Lower leg skin (tissue), 4 donors: ENCODE results near the gene PGAM2. TPM values are rescaled to one million over a fixed set of nuclear protein-coding genes. Genes with fewer than 3 reads are reported as not detected.

Source experiments
- DNase-seq, 2 donors: peaks; one replicate each; pipeline ENCODE4 v3.0.0-alpha.2; 2019; ENCODE audit warnings: low spot score in 2 of 2
- H3K4me3 ChIP-seq: fragments of 200-600 bp; sonication (generic); 2 replicates; pipeline ENCODE4 v1.5.1; 2017; ENCODE audit warnings: mild to moderate bottlenecking, low read depth; ENCODE audit not compliant: poor library complexity, severe bottlenecking
- POLR2A ChIP-seq, 2 donors: fragments of 450-650 bp; IDR thresholded peaks; one replicate each; pipeline ENCODE4 v1.6.1; 2016 to 2017; ENCODE audit warnings: antibody characterized with exemption in 2 of 2, mild to moderate bottlenecking in 1 of 2, moderate library complexity in 1 of 2
- WGBS, 2 donors: methylation state at CpG; one replicate each; pipeline ENCODE4 v1.1.5; 2018; 5-methylcytosine and 5-hydroxymethylcytosine counted together
- intact Hi-C: fragments of 100-400 bp; cut with DNase I; formaldehyde crosslinking; loops from one replicate; pipeline ENCODE4 v1.15.0; 2023; ENCODE audit warnings: low total_unique reads
- total RNA-seq, 4 donors: library from RNA; depleted of rRNA; stranded (reverse); fragments of >200 nt; gene quantifications; one replicate each; pipeline ENCODE4 v1.1.0, GENCODE V29; 2016
- TF ChIP-seq, protein P1 (sequence below), 3 donors: fragments of 450-650 bp; IDR thresholded peaks; one replicate each; pipeline ENCODE4 v1.5.1; 2016; ENCODE audit warnings: antibody characterized with exemption in 3 of 3, mild to moderate bottlenecking in 3 of 3, moderate library complexity in 2 of 3

PGAM2 gene
- total RNA-seq, 4 donors from 2014 or later, result 0.75 to 7.9 (median 3.6) TPM

DNA sequence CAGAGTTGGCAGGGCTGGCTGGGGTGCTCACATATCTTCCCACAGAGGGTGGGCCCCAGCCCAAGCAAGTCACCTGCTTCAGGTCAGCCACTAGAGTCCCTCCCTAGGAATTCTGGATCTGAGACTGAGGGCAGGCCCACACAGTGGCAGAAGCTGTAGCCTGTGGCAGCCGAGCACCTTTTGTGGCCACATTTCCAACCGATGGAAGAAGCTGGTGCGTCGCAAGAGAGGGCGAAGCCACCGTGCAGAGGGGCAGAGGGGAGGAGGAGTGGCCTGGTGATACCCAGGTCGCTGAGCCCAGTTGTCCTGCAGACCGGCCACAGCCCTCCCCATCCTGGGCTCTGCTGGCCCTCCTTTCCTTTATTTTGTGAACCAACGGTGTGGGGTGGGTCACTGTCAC lies 11.7 kb upstream of the PGAM2 start:
- no peak overlapping the region for H3K4me3 ChIP-seq
- no peak for DNase-seq
- intact Hi-C loops, result no loop called here
- 79 to 86% methylated on average over 9 of the region's 9 CpGs for WGBS, 2 donors
- no peak for TF ChIP-seq POLR2A (IDR thresholded peaks at IDR 0.05)
- TF ChIP-seq, protein P1, sequence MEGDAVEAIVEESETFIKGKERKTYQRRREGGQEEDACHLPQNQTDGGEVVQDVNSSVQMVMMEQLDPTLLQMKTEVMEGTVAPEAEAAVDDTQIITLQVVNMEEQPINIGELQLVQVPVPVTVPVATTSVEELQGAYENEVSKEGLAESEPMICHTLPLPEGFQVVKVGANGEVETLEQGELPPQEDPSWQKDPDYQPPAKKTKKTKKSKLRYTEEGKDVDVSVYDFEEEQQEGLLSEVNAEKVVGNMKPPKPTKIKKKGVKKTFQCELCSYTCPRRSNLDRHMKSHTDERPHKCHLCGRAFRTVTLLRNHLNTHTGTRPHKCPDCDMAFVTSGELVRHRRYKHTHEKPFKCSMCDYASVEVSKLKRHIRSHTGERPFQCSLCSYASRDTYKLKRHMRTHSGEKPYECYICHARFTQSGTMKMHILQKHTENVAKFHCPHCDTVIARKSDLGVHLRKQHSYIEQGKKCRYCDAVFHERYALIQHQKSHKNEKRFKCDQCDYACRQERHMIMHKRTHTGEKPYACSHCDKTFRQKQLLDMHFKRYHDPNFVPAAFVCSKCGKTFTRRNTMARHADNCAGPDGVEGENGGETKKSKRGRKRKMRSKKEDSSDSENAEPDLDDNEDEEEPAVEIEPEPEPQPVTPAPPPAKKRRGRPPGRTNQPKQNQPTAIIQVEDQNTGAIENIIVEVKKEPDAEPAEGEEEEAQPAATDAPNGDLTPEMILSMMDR (IDR thresholded peaks at IDR 0.05), result no peak

- intact Hi-C loops, result no loop called here
- TF ChIP-seq POLR2A (IDR thresholded peaks at IDR 0.05), result no peak
- TF ChIP-seq, protein P1 (IDR thresholded peaks at IDR 0.05), result no peak
- WGBS, 2 donors, result 91% methylated on average over 18 to 20 of the region's 20 CpGs
- DNase-seq, result no peak
- no peak overlapping the region for H3K4me3 ChIP-seq
These were observed 10.9 kb upstream of the PGAM2 start for GRCh38 chr7:44076101-44076895.

DNA sequence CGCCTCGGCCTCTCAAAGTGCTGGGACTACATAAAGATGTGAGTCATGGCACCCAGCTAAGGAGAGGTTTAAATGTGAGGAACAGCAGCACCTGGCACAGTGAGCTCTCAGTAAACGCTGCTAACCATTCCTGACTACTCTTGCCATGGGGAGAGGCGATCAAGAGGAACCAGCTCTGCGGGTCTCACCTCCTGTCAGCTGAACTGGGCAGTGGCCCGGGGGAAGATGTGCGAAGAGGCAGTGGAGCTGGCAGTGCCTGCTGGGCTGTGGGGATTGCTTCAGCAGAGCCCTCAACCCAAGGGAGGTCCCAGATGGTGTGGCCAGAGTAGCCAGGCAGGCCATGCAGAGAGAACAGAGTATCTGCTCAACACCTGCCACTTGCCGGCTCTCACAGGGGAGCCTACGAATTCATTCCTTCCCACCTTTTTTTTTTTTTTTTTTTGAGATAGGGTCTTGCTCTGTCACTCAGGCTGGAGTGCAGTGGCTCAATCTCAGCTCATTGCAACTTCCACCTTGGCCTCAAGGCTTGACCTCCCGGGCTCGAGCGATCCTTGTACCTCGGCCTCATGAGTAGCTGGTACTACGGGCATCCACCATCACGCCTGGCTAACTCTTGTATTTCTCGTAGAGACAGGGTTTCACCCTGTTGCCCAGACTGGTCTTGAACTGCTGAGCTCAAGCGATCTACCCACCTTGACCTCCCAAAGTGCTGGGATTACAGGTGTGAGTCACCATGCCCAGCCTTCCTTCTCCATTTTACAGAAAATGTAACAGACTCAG lies 10.1 kb upstream of the PGAM2 start:
- no peak for TF ChIP-seq POLR2A (IDR thresholded peaks at IDR 0.05)
- TF ChIP-seq, protein P1 (IDR thresholded peaks at IDR 0.05), result no peak
- H3K4me3 ChIP-seq, result no peak overlapping the region
- intact Hi-C loops, result no loop called here
- 79 to 81% methylated on average over 17 of the region's 17 CpGs for WGBS, 2 donors
- no peak for DNase-seq

DNA sequence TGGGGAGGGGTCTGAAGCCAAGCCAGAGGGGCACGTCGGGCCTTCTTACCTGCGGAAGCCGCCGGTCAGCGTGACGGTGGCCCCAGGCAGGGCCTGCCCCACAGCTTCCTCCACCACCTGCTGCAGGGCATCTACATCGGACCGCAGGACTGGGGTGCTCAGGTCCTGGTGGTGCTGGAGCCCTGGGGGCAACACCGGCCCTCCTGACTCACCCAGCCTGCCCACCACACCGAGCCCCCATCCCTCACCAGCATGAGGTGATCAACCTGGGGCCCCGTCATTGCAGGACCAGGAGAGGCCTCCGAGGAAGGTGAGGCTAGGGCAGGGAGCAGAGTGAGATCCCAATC lies 9.0 kb upstream of the PGAM2 start:
- intact Hi-C loops, result no loop called here
- 82 to 91% methylated on average over 8 to 10 of the region's 13 CpGs for WGBS, 2 donors

DNA sequence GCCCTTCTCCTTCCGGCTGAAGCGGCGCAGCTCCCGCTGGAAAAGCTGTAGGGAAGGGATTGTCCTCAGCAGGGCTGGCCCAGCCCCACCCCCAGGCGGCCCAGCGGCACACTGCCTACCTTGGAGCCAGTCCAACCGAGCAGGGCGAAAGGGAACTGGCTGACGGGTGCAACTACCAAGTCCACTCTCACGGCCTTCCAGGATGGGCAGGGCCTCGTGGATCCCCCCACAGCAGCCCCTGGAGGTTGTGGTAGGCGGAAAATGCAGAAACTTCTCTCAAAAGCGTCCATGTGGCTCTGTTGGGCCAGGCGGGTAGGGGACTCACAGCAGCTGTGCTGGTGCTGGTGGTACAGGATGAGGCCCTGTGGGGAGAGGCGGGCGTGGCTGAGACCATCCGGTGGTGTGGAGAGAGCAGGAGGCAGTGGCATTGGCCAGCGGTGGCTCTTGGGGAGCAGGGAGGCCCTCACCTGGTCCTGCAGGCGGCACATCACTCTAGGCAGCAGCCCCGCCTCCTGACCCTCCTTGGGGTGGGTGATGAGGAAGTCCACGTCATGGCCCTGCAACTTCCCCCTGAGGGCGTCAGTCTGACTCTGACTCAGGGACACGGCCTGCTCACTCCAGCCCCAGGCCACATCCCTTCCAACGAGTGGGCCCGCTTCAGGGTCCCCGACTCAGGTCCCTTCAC lies 8.4 kb upstream of the PGAM2 start:
- H3K4me3 ChIP-seq, result no peak overlapping the region
- WGBS, 2 donors, result 37 to 45% methylated on average over 8 to 14 of the region's 26 CpGs
- intact Hi-C loops, result no loop called here
- TF ChIP-seq, protein P1 (IDR thresholded peaks at IDR 0.05), result no peak
- no peak for TF ChIP-seq POLR2A (IDR thresholded peaks at IDR 0.05)
- DNase-seq, result peak; percentile 72 to 95

More for the DNA sequence above, 9.0 kb upstream of the PGAM2 start:
- no peak for DNase-seq
- TF ChIP-seq, protein P1 (IDR thresholded peaks at IDR 0.05), result no peak
- TF ChIP-seq POLR2A (IDR thresholded peaks at IDR 0.05), result no peak
- H3K4me3 ChIP-seq, result no peak overlapping the region
